HG02884 (cell line): ENCODE data around the gene TAGLN2.
A peak's percentile ranks its signal among the peaks of the same experiment; 100 is the strongest.
"Not testable (repeated sequence)": the region's sequence is repeated elsewhere in the genome, so short reads cannot be mapped to it uniquely, and the experiment has no call there.

Experiments
- ATAC-seq: cut with Tn5 transposase; IDR thresholded peaks from one replicate; pipeline ENCODE4 v1.9.1; 2021; ENCODE audit warnings: mild to moderate bottlenecking, moderate library complexity; ENCODE audit not compliant: unreplicated experiment

TAGLN2 gene

GRCh38 chr1:159922511-159923202 lies 2.6 kb downstream of the TAGLN2 start:
- no peak for ATAC-seq

DNA sequence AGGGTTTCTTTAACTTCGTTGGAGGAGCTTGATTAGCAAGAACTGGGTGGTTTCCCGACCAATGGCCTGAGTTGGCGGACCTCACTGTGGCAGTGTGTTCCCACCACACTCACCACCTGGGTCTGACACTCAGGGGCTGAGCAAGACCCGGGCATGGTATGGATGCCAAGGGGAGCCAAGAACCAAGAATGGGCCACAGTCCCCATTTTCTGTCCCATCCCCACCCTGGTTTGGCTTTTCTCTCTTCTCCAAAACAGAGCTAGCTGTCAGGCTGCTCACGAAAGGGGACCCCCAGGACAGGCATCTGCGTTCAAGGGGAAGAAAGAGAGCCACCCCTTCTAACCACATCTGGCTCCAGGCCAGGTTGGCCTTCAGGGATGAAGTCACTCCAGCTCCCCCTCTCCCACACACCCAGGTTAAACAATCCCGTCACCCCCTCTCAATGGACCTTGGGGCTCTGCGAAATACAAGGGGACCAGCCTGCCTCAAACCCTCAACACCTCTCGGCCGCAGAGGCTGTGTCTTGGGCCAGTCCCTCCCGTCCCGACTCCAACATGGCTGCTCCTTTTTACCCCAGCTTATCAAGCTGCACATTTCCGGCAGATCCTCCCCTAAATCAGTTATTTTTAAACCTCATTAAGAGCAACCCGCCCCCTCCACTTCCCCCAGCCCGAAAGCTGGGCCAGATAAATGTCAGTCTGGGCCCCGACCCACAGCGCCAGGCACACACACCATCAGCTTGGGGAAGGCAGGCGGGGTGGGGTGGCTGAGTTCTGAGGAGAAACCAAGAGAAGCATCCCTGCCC lies 3.4 kb downstream of the TAGLN2 start:
- no peak for ATAC-seq

GRCh38 chr1:159921251-159921650 lies 4.1 kb downstream of the TAGLN2 start:
- peak; percentile 30 for ATAC-seq

DNA sequence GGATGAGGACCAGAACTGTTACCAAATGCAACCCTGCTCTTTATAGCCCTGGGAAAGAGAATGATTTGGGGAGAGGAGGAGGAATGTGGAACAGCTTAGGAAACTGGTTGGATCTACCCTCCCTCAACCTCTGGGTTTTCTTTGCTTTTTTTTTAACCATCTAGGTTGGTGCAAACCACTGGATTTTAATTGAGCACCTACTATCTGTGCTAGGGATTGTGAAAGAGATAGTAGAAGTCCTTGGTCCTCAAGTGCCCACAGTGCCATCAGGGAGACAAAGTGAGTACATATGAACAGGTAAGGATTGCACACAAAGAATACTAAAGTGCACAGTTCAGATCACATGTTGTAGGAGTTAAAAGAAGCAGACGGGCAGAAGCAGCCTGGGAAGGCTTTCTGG lies 4.7 kb downstream of the TAGLN2 start:
- ATAC-seq, result no peak

GRCh38 chr1:159920202-159920601 lies 5.1 kb downstream of the TAGLN2 start:
- no peak for ATAC-seq

- ATAC-seq, result no peak
Measured at GRCh38 chr1:159919236-159919865, 6.0 kb downstream of the TAGLN2 start.

DNA sequence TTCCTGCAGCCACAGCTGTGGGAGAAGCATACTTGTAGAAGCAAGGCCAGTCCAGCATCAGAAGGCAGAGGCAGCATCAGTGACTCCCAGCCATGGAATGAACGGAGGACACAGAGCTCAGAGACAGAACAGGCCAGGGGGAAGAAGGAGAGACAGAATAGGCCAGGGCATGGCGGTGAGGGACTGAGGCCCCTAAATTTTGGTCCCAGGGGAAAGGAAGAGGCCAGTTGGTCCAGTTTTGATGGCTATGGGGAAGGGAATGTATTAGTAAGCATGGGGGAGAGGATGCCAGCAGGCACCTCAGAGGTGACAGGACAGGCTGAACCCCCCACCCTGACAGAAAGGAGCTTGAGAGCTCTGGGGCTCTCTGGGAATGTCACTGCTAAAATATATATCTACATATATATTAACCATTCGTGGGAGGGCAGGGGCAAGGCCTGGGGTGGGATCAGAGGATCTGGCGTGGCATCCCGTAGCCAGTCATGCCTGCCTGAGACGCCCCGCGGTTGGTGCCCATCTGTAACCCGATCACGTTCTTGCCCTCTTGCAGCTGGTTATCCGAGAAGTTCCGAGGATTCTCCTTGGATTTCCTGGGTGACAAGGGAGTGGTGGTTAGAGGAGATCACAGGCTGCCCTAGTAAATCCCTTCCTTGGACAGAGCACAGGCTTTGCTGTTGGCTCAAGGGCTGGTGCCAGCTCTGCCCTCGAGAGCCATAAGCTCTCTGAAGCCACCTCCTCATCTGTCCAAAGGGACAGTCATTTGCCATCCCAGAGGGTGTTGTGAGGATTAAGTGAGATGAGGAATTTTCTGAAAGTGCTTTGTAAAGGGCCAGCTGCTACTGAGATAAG lies 6.7 kb downstream of the TAGLN2 start:
- no peak for ATAC-seq

DNA sequence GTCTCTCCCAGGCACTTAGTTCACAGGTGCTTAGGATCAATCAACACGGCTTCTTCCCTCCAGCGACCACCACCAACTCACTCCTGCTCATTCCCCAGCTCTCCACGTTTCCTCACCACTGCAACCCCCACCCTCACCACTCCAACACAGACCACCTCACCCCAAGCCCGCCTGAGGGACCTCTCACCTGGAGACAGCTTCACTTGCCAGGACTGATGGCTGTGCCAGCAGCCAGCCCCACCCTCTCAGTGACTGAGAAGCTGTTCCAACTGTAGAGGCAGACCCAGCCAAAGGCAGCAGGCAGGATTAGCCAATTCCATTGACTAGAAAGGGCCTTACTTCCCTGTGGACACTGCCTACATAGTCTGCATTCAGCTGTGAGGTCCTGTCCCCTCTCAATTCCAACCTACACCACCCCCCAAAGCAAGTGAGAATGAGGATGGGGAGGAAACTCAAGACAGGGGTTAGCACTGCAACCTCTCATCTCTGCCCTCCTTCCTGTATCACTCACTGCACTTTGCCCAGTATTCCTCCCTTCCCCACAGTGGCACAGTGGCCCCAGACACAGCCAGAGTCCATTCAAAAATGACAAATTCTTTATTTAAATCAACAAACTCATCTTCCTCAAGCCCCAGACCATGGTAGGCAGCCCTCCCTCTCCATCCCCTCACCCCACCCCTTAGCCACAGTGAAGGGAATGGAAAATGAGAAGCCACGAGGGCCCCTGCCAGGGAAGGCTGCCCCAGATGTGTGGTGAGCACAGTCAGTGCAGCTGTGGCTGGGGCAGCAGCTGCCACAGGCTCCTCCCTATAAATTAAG lies 7.6 kb downstream of the TAGLN2 start:
- ATAC-seq, result no peak

DNA sequence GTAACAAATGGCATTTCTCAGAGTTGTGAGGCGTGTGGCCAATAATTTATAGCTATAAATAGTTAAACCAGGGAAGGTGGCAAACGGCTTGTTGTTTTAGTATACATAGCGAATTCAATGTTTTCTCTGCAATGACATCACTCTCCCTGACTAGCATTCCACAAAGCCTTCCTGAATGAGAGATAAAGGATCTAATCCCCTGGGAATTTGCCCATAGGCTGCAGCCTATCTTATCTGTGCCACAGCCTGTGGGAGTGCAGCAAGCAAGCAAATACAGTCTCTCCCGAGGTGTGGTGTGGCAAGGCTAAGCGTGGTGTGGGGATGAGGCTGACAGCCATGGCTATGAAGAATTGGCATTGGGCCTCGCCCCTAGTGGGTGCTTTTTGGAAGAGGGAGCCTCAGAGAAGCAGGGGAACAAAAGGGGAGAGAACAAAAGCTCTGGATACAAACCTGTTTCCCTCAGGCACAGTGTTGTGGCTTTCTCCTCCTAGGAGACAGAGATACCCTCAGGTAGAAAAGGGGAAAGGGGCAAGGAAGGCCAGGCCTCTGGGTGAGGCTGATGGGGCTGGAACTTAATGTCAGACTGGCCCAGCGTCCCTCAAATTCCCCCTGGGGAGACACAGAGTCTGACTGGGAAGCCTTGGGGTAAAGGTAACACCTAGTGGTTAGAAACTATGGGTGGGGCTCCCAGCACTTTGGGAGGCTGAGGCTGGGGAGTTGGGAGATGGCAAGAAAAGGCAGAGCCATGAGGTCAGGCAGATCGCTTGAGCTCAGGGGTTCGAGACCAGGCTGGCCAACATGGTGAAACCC lies 8.9 kb downstream of the TAGLN2 start:
- ATAC-seq, result no peak

DNA sequence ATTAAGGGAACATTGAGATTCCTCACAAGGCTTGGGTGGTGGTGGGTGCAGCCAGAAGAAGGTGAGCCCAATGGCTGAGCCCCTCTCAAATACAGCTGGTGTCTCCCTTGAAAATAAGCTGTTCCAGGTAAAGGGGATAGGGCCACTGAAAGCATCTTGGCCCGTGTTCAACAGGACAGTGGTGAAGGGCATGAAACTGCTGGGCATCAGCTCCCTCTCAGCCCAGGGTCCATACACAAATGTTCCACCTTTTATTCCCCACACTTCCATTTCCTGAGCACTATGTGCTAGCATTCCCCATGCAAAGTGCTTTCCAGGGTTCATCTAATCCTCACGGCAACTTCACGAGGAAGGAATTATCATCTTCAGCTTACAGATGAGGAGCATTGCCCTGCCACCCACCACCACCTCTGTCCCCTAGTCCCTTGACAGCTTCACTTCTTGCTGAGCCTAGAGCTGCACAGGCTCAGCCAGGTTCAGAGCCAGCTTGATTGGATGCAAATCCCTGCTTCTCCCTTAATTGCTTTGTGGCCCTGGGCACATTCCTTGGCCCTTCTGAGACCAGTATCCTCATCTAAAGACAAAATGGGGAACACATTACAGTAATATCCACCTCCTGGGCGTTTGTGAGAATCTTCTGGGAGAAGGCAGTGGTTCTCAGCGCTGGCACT lies 9.6 kb downstream of the TAGLN2 start:
- no peak for ATAC-seq

GRCh38 chr1:159914252-159915018 lies 10.9 kb downstream of the TAGLN2 start:
- no peak for ATAC-seq

GRCh38 chr1:159913451-159914192 lies 11.7 kb downstream of the TAGLN2 start:
- no peak for ATAC-seq

DNA sequence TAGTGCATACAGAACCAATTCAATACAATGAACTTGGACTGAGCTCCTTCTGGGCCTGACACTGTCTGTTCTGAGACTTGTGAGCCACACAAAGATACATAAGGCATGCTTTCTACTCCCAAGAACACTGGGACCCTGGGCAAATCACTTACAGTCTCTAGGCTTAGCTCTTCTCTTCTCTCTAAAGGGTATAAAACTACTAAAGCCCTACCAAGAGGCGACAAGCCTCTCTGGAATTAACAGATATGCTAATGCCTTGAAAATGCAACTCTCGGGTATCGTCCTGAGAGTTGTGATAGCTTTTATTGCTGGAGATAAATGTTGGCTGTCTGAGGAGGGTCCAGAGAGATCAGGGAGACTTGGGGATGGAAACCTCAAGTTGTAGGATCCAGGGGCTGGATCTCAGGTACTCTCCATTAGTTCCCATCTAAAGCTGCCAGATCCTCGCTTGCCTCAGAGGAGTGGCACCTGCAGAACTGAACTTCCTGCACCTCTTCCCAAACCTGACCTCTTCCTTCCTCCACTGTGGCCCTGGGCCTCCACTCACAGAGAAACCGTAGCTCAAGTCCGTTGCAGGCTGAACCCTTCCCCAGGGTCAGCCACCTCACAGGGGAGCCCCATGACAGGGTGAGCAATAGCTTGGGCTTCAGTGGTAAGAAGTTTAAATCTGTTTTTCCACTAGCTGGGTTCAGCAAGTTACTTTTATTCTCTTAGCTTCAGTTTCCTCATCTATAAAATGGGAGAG lies 13.8 kb downstream of the TAGLN2 start:
- ATAC-seq, result no peak

GRCh38 chr1:159908031-159908940 lies 17.0 kb downstream of the TAGLN2 start:
- no peak for ATAC-seq

- ATAC-seq, result no peak
Measured at GRCh38 chr1:159906960-159907359, 18.3 kb downstream of the TAGLN2 start.

DNA sequence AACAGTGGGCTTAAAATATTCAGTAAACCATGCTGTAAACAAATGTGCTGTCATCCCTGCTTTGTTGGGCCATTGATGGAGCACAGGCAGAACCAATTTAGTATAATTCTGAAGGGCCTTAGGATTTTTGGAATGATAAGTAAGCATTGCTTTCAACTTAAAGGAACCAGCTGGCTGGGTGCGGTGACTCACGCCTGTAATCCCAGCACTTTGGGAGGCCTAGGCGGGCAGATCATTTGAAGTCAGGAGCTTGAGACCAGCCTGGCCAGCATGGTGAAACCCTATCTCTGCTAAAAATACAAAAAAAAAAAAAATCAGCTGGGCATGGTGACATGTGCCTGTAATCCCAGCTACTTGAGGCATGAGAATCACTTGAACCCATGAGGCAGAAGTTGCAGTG lies 21.3 kb downstream of the TAGLN2 start:
- ATAC-seq, result not testable (repeated sequence)
